Central memory CD4-positive, alpha-beta T cell (primary cell): ENCODE results near the gene JADE2.
"Not testable (repeated sequence)": the region's sequence is repeated elsewhere in the genome, so short reads cannot be mapped to it uniquely, and the experiment has no call there.

Experiments used
- DNase-seq: peaks from one replicate; pipeline ENCODE4 v3.0.0; 2022

JADE2 gene

DNA sequence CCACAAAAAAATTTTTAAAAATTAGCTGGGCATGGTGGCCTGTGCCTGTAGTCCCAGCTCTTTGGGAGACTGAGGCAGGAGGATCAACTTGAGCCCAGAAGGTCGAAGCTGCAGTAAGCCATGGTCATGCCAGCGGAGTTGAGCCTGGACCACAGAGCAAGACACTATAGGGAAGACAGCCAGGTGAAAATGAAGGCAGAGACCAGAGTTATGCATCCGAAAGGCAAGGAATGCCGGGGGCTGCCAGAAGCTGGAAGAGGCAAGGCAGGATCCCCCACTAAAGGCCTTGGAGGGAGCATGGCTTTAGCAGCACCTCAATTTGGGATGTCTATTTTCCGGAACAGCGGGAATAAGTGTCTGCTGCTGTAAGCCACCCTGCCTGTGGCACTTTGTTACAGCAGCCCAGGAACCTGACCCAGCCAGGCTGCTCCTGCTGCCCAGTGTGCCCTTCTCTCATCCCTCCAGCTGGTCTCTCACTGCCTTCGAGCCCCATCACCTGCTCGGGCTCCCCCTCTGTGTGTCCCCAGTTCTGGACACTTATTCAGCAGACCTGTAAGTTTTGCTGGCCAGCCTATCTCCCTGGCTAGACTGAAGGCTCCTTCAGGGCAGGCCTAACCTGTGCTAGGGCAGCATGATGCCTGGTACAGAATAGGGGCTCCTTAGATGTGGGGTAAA lies 16.8 kb upstream of the JADE2 start:
- no peak for DNase-seq

DNA sequence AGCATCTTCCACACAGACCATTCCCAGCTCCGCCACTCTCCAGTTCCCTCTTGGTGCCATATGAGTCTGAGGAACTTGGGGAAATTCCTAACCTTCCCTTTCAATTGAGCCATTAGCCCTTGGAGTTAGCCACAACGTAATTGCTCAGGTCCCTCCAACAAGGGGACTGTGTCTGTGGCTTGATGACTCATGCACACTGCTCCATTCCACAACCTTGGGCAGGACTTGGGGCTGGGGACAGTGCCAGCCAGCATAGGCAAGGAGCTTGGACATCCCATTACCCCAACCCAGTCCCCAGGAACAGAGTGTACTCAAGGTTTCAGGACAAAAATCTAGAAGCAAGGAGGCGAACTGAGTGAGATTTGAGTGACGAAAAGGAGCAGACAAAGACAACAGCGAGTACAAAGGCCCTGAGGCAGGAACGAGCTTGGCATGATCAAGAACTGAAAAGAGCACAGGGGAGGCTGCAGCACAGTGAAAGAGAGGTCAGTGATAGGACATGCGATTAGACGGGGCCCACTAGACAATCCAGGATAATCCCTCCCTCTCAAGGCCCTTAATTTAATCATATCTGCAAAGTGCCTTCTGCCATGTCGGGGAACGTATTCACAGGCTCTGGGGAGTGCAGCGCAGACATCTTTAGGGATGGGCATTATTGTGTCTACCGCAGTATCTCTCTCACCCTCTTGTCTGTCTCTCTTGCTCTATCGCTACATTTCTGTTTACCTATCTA lies 16.0 kb upstream of the JADE2 start:
- no peak for DNase-seq

DNA sequence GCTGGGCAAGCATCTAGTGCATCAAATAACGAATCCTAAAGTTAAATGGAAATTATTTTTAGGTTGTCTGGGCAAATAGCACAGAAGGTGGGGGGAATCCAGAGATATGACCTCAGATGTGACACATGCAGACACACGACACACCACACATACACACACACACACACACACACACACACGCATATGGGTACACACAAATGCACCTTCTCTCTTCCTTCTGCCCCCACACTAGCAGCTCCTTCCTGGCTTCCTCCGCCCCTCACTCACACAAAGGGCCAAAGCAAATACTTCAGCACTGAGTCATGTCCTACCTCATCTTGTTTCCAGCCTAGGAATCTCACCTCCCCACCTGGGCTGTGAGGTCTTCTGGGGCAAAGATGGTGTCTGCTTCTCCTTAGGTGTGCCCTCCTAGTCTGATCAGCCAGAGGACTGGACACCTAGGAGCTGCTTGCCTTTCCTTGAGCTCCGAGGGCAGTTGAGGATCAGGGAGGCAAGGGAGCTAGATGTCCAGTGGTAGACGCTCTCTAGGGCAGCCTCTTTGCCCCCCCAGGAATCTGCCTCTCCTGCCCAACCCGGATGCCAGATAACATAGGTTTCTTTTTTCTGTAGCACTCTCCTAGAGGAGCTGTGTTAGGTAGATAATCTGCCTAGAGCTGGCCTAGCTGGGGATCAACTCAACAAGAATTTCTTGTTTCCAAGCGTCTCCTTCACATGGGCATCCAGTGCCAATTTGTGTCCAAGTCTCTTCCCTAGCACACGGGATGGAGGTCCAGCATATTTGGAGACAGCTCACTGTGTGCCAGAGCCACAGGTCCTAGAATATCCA lies 14.3 kb upstream of the JADE2 start:
- no peak for DNase-seq

DNA sequence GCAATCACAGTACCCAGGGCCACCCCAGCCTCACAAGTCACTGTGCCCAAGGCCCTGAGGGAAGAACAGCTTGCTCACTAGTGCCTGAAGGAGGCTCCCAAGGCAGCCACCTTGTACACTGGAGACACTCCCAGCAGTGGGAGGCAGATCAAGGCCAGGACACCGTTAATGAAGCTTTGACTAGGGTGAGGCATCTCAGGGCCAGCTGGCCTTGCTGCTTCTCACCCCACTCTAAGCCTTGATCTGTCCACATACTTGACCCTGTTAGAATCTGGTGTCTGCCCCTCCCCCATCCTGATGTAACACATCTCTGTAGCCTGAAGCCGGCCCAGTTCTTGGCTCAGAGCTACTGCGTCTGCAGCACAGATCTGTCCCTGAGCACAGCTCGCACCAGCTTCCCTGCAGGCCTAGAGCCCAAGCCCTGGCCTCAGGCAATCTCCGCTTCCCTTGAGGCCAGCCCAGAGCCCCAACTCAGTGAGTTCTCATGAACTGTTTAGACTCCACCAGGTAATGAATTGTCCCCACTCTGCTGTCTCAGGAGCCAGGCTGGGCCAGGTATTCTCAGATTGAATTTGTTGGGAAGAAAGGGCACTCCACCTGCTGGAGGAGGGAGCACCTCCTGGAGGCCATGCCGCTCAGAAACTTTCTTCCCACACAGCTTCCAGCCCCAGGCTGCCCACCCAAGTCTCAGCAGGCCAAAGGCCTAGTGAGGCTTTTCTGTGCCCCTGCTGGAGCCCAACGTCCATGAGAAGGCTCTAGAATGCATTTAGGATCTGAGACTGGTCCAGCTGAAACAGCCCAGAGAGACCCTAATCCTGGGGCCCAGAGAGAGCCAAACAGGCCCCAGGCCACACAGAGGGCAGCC lies 13.4 kb upstream of the JADE2 start:
- no peak for DNase-seq

DNA sequence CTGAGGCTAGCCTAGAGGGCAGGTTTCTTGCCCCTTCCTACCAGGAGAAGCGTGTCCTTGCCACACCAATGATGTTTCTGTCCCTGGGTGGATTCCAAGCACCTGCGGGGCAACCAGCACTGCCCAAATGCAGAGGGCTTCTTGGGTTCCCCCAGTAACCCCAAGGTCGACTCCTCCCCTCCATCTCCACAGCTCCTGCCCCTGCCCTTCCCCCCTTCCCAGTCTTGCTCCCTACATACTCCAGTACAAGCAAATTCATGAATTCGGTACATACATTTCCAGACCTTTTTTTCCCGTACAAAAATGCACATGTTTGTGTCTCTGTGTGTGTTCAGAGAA lies 12.8 kb upstream of the JADE2 start:
- no peak for DNase-seq

DNA sequence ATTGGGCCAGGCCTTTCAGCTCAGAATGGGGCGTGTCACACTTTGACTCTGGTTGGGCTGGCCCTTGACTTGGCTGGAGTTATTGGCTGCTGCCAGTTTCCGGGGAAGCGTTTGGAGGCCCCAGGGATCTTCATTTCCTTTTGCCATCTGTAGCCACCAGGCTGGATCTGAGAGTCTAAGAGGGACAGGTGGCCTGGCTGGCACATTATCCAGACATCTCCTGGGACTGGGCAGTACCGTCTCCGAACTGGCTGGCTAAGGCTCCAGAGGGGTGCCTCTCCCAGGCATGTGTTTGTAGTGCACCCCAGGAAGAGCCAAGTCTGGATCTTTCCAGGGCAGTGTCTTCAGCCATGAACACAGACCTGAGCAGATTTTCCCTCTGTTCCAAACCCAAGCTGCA lies 9.7 kb upstream of the JADE2 start:
- DNase-seq = no peak

DNA sequence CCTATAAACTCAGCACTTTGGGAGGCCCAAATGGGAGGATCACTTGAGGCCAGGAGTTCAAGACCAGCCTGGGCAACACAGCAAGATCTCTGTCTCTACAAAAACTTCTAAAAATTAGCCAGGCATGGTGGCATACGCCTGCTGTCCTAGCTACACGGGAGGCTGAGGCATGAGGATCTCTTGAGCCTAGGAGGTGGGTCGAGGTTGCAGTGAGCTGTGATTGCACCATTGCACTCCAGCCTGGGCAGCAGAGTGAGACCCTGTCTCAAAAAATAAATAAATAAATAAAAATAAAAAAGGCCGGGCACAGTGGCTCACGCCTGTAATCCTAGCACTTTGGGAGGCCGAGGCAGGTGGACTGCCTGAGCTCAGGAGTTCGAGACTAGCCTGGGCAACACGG lies 8.5 kb upstream of the JADE2 start:
- not testable (repeated sequence) for DNase-seq

DNA sequence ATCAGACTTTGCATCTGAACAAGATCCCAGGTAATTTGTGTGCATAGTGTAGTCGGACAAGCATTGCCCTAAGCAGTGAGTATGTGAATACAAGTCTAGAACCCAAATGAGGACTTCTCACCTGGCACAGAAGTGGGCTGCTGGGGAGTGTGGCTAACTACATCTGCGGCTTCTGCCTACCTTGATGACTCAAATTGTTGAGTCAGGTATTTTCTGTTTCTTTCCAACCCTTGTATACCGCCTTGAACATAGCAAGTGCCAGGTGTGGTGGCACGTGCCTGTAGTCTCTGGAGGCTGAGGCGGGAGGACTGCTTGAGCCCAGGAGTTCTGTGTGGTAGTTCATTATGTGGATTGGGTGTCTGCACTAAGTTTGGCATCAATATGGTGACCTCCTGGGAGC lies 7.9 kb upstream of the JADE2 start:
- no peak for DNase-seq

DNA sequence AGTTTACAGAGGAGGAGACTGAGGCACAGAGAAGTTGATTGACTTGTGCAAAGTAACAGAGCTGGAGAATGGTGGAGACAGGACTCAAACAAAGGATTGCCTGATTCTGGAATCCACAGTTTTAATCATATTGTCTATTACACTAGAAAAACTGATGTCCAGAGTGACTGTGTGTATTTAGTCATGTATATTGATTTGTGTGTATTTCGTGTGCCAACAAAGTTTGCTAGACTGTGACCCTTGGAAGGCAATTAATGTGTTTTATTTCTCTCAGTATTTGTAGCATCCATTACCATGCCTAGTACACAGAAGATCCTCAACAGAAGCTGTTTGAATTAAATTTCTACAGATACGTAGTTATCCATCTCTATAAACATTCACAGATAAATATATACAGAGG lies 5.5 kb upstream of the JADE2 start:
- no peak for DNase-seq

DNA sequence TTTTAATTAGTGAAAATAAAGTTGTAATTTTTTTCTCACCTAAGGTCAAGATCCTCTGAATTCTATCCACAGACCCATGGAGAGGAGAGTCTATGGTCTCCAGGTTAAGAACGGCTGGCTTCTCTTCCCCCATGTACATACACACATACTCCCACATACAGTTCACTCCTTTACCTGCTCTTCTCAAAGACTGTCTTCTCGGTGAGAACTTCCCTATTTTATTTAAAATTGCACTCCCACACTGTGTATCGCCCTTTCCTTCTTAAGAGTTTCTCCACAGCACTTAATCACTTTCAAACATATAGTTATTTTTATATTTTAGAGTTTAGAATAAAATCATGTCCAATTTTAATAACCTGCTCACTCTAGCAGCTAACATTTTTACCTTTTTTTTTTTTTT lies 3.6 kb upstream of the JADE2 start:
- DNase-seq = no peak

DNA sequence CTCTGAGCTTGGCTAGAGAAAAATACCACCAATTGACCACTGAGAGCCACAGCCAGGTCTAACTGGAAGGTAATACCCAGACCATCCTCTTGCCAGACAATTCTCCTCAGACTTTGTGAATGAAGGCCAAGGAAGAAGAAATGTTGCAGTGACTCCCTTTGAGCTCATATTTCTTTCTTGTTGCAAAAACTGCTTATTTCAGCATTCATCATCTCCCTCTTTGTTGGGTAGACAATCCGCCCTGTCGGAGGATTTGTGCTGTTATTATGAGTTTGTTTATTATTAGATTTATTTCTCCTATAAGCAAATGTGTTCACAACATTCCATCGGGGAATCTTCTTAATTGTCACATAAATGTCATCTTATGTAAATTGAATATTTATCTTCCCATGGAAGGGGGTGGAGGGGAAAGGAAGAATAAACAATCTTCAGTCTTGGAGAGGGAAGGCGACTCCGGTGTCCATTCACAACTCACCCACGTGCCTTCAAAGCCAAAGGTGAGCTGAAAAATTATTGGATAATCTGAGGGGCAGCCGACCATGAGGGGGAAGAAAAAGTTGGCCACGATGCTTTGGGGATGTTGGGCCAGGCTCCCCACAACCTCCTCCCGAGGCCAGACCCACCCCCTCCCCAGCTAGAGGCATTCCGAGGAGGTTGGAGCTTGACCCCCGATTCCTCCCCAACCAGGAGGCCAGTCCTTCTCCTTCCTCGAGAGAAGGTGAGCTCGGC lies 1.8 kb upstream of the JADE2 start:
- no peak for DNase-seq

DNA sequence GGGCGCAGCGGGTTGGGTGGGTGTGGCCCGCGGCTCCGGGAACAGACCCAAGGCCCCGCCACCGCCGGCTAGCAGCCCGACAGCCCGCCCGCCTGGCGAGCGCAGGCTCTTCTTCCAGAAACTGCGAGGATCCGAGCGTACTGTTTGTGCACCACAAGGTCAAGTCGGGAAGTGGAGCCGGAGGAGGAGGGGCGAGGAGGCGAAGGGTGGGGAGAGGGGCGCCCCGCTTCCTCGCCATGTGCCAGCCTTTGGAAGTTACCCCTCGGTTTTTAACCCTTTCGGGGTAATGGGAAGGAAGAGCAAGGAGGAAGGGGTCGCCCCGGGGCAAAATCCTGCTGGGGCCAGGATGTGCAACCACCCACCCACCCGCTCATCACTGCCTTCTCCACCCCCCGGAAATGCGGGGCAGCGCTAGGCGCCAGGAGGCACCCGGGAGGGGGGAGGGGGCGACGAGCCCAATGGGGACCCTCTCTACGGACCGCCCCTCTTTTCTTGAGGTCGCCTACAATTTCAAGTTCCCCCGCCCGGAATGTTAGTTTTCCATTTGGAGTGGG lies 1.1 kb upstream of the JADE2 start:
- peak; percentile 67 for DNase-seq

DNA sequence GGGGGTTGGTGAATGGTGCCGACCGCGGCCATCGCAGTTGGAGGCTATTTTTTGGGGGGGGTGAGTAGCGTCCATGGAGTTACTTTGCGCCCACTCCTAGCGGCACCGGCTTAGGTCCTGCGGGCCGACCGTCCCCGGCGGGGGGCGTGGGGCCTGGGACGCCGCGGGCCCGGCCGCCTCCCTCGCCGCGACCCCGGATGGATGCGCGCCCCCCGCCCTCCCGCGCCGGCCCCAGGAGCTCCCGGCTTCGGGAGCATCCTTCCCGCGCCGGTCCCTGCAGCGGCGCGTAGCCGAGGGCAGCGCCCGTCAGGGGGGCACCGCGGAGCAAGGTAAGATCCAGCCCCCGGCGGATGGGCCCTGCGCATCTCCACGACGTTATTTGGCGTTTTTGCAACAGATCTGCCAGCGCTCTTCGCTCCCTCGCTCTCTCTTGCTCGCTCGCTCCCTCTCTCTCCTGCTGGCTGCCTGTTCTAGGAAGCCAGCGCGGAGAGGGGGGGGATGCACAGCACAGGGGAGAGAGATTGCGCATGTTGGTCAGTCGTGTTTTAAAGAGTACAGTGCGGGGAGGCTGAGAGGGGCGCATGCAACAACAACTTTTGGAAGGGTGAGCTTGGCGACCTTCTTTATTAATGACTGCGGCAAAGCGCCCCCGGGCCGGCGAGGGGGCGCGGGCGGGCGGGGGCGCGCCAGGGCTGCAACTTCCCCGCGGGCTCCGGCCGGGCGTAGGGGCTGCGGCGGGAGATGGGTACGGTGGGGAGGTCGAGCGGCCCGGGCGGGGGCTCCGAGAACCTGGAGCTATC lies 413 bp downstream of the JADE2 start:
- DNase-seq = peak; percentile 60

DNA sequence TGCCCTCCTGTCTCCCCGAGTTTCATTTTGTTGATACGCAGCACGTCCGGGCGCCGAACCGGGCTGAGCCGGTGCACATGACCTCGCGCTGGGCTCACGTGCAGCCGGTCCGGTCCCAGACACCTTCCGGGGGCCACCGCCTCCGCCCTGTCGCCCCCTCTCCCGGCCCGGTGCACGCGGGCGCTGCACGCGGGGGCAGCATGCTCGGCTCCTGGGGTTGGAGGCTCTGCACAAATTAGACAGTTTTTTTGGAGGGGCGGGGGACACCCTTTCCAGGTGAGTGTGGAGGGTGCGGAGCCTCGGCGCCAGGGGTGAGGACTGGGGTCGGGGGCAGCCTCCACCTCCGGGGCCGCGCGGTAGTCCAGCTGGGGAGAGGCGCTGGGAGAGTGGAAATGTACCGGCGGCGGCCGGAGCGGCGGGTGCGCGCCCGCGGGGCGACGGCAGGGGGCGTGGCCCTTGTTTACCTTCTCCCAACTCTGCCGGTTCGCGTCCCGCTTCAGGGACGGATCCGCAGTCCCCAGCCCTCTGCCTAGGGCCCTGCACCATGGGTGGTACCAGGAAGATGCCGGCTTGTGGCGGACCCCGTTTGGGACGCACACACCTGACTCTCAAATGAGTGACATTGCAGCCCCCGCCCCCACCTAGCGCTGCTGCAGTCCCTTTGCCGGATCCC lies 1.1 kb downstream of the JADE2 start:
- peak; percentile 43 for DNase-seq

DNA sequence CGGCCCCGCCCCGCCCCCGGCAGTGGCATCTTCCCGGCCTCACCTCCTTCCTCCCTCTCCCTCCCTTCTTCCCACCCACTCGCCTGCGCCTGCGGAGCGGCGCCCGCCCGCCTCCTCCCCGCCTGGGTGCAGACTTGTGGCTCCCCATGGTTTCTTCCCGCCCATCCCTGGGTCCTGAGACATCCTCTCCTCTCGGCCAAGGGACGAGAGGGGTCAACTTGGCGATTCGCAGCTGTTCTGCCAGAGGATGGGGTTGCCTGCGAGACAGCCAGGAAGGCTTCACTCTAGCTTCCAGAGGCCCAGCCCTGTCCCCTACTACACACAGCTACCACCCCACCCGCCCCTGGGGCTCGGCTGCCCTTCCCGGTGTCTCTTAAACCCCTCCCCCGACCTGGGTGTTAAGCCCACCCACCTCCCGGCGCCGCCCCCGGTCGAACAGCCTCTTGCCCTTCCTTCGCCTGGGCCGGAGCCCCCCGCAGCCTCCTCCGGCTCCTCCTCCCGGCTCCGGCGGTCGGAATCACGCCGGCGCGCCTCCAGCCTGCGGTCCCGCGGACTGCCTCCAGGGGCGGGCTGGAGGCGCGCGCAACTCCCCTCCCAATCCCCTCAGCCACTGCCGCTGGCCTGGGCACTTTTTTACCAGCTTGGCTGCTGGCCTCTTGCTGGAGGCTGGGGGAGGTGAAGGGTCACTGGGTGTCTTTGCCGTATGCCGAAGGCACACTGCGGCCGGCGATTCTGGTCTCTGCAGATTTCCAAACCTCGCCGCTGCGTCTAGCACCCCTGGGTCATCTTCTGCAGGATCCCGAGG lies 1.9 kb downstream of the JADE2 start:
- DNase-seq = peak; percentile 53

DNA sequence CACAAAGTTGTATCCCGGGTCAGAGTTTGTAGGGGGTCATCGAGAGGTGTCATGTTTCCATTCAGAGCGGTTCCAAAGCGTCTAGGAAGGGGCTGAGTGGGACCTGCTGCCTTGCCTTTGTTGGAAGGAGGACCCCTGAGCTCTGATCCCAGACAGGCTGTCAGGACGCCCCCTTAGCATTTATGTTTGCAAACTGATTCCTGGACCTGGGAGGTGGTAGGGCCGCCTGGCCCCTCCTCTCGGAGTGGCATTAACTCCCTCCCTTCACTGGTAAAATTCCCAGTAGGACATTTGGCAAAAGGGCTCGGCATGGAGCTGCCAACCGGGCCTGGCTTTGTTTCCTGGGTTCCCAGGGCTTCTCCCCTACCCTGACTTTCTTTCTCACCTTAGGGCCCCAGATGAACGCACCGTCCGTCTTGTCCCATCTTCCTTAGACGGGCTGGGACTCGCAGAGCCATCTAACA lies 2.5 kb downstream of the JADE2 start:
- no peak for DNase-seq

DNA sequence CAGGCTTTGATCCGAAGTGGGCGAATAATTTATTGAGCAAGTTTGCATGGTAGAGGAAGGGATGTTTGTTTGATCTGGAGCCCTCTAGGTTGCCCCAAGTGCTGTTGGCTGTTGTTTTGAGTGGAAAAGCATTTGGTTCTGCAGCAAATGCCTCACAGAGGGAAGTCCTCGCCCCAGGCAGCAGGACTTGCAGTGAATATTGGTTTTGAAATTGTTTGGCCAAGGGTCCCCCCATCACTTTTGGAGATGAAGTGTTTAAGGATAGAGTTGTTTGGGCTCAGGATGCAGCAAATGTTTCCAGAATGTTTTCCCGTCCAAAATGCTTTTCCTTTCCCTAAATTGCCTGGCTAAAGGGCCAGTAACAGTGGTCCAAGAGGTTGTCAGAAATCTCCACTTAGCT lies 3.1 kb downstream of the JADE2 start:
- no peak for DNase-seq

DNA sequence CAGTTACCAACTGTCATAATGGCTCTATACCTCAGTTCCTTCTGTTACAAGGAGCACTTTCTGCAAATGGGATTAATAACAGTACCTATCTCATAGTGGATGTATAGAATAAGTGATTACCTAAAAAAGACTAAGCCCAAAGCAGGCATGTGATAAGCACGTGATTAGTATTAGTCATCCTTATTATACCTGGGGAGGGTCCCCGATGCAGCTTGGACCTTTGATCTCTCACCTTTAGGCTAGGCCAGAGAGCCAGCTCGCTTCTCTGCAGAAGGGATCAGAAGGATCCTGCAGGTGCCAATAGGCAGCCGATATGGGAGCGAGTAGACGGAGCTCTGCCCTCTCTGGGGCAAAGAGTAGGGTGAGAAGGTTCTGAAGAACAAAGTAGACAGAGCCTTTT lies 4.0 kb downstream of the JADE2 start:
- DNase-seq = no peak

DNA sequence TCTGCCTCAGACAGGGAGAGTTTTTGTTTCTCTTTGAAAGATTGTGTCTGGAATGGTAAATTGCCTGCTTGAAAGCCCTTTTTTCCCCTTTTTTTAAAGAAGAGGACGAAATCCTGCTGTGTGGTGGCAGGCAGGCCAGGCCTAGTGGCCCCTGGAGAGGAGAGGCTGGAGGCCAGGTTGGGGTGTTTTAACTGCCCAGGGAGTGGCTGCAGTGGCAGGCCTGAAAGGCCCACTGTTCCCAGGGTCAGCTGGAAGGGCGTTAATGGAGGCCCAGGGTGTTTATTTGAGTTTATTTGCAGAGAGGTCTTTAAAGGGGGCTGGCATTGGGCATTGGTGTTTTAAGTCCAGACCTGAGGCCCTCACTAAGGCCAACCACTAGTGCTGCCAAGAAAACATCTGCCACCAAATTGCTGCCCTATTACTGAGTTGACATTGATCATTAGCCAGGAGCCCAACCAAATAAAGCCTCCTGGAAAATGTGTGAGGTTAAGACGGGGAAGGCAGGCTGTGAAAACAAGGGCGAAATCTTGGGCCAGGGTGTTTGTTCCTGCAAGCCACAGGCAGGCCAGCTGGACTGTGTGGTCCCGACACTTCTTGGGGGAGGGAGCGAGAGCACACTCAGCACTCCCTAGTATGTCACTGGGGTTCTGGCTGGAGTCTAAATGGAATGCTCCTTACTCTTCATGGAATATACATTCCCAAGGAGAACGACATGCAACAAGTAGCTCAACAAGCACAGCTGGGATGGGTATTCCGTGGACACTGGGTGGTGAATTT lies 5.0 kb downstream of the JADE2 start:
- no peak for DNase-seq
